Right ventricle myocardium inferior (tissue), 1 donor: ENCODE data around the gene AZIN2. TPM values are rescaled to one million over a fixed set of nuclear protein-coding genes. Genes with fewer than 3 reads are reported as not detected.

Experiments used
- ATAC-seq: fragments of 200-7000 bp; cut with Tn5 transposase; one replicate; pipeline ENCODE4 v1.9.1; 2020; ENCODE audit warnings: mild to moderate bottlenecking, moderate library complexity
- DNase-seq: peaks from one replicate; pipeline ENCODE4 v3.0.0; 2021; ENCODE audit errors: missing footprints
- intact Hi-C: fragments of 100-400 bp; cut with DNase I; formaldehyde crosslinking; loops from one replicate; pipeline ENCODE4 v1.11.0; 2022
- total RNA-seq: library from RNA; stranded (reverse); fragmentation: NEBNext Ultra II Directional; extraction: Animal tissue kit (Norgen Biotek cat#: 25700); gene quantifications from one replicate; pipeline ENCODE4 v1.2.1, GENCODE V29; 2021
- donor health status: DM: no; HTN: yes; CAD: no; lungs with severe emphysema.

AZIN2 gene
- total RNA-seq, 1 donor from 2014 or later = 2.1 TPM

DNA sequence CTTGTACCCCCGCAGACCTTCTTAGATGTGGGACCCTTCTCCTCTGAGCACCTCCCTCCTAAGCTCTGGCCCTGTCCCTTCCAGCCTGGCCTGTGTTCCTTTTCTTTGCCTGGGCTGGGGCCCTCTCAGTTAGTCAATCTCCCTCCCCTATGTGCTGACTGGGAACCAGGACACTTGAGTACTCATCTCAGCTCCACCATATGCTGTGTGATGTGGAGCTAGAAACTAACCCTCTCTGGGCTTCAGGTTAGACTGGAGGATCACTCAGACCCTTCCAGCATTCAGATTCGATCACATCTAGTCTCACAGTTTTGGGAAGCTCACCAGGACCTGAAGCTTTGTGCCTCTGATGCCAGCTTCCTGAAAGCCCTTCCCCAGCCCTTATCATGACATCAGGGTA, 60.3 kb downstream of the AZIN2 start:
- no peak for DNase-seq
- ATAC-seq = no peak
- intact Hi-C loops = no loop called here

- DNase-seq (no peak), ATAC-seq (no peak)
- intact Hi-C loops = no loop called here
These were observed 60.8 kb downstream of the AZIN2 start for GRCh38 chr1:33141781-33142180.

DNA sequence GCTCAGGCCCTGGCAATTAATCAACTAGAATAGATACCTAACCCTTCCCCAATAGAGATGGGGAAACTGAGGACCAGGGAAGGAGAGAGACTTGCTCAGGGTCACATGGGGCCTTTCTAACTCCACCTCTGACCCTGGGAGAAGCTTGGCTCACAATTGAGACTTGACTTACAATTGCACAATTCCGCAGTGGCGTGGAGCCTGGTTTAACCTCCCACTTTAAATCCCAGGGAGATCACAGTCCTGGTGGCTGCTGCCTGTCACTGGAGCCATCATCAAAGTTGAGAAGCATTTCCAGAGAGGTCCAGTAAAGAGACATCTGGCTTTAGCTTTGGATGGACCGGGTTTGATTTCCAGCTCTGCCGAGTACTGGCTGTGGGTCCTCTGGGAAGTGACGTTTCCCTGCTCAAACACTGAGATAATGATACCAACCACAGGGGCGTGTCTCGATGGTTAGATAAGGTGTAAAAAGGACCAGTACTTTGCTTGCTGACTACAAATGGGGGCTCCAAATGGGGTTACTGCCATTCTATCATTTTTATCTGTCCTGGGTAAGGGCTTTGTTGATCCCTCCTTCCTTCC, 61.6 kb downstream of the AZIN2 start:
- ATAC-seq (peak; percentile 72), DNase-seq (no peak)

DNA sequence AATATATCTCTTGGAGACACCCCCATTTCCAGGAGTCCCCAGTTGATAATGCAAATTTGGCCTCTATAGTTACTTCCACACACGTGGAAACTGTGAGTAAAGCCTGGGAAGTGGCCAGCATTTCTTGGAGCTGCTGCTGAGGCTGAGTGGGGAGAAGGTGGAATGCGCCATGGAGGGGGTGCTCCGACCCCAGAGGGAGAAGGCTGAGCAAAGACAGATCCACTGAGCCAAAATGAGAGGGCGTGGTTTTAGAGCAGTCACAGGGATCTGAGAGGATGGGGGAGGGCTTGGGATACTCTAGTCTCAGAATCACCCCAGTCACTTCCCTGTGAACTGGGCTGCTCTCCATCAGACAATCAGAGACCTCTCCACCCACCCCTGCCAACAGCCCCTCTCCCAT, 62.2 kb downstream of the AZIN2 start:
- no peak for DNase-seq
- intact Hi-C loops = no loop called here

More for the DNA sequence above, 61.6 kb downstream of the AZIN2 start:
- intact Hi-C loops = no loop called here

GRCh38 chr1:33143698-33144097, 62.7 kb downstream of the AZIN2 start:
- intact Hi-C loops = no loop called here
- no peak for ATAC-seq
- DNase-seq = no peak

More for the DNA sequence above, 62.2 kb downstream of the AZIN2 start:
- peak; percentile 61 for ATAC-seq

GRCh38 chr1:33146003-33146402, 65.0 kb downstream of the AZIN2 start:
- DNase-seq = no peak
- intact Hi-C loops = no loop called here
- ATAC-seq = no peak

DNA sequence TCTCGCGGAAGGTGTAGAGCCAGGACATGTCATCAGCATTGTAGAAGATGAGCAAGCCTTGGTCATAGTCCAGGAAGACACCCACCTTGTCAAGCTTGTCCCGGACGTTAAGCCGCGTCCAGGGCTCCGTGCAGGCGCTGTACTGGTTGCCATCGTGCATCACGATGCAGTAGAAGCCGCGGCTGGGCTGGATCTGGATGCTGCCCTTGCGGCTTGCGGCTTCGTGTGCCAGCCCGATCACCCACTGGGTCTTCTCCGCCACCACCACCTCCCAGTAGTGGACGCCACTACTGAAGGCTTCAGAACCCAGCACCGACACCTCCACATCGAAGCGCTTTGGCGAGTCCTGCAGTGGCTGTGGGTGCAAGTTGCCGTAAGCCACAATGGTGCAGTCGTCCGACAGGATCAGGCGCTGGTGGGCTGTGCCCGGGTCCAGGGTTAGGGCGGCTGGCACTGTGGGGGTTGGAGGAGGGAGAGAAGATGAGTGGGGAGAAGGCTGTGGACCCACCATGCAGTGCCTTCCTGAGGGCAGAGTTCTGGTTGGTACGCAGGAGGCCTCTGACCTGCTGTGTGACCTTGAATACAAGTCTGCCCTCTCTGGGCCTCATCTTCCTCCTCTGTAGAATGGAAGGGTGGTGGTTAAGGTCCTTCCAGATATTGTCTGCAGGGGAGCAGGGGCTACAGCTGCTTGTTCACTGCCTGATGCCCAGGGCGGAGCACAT, 66.5 kb downstream of the AZIN2 start:
- DNase-seq (no peak), ATAC-seq (no peak)
- intact Hi-C loops = no loop called here

GRCh38 chr1:33147997-33148314, 67.0 kb downstream of the AZIN2 start:
- no peak for ATAC-seq
- DNase-seq = no peak
- intact Hi-C loops = no loop called here

DNA sequence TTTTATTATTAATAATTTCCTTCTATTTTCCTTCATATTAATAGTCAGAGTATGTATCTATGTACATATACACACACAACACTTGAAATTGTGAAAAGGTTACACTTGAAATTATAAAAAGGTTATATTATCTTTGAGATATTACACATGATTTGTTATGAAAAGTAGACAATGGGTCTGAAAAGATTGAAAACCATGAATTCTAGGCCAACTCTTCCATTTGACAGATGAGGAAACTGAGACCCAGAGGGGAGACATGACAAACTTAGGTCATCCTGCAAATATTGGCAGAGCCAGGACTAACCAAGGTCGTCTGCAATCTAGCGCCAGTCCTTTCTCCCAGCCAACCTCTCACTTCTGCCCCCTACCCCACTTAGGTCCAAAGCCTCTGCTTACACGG, 67.7 kb downstream of the AZIN2 start:
- intact Hi-C loops = no loop called here

DNA sequence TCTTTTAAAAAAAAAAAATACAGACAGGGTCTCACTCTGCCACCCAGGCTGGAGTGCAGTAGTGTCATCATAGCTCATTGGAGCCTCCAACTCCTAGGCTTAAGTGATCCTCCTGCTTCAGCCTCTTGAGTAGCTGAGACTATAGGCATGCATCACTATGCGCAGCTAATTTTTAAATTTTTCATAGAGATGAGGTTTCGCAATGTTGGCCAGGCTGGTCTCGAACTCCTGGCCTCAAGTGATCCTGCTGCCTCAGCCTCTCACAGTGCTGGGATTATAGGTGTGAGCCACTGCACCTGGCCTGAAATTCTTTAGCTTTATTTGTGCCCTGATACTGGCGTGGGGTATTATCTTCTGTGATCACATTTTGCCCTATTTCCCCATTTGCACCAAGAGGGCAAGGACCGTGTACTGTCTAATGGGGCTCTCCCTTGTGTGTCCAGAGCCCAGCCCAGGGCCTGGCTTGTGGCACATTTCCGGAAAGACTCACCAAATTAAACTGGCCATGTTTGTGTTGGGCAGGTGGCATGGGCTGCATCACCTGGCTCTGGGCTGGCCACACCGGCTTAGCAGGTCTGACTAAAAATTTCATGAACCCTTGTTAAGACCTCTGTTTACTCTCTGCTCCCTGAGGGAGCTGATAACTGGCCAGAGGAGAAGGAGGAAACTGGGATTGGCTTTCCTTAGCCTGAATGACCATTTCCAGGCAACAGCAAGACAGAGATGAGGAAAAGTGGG, 68.7 kb downstream of the AZIN2 start:
- intact Hi-C loops = loop anchor here (10.0 kb wide), 1 partner anchor 105 kb away; the partner anchor contains the start of gene ZNF362
- ATAC-seq (no peak), DNase-seq (no peak)

More for the DNA sequence above, 67.7 kb downstream of the AZIN2 start:
- ATAC-seq = no peak
- no peak for DNase-seq

DNA sequence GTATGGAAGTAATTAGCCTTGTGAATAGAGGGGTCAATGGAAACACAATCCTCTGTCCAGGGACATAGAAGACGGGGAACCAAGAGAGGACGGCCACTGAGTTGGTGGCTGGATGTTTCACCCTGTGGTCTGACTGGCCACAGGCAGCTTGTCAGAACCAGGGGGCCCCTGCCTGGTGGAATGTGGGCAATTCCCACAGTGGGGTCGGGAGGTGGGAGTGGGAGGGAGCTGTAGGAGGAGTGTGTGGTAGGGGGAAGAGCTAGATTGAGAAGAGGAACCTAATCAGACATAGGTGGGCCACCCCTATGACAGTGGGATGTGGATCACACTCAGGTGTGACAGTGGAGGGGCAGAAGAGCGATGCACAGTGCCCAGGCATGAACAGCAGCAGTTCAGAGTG, 69.6 kb downstream of the AZIN2 start:
- intact Hi-C loops = loop anchor here (10.0 kb wide), 1 partner anchor 104 kb away; the partner anchor contains the start of gene ZNF362
- no peak for ATAC-seq
- no peak for DNase-seq

- ATAC-seq (no peak), DNase-seq (no peak)
- intact Hi-C loops = loop anchor here (10.0 kb wide), 1 partner anchor 104 kb away; the partner anchor contains the start of gene ZNF362
These were observed 70.2 kb downstream of the AZIN2 start for GRCh38 chr1:33151116-33151515.

DNA sequence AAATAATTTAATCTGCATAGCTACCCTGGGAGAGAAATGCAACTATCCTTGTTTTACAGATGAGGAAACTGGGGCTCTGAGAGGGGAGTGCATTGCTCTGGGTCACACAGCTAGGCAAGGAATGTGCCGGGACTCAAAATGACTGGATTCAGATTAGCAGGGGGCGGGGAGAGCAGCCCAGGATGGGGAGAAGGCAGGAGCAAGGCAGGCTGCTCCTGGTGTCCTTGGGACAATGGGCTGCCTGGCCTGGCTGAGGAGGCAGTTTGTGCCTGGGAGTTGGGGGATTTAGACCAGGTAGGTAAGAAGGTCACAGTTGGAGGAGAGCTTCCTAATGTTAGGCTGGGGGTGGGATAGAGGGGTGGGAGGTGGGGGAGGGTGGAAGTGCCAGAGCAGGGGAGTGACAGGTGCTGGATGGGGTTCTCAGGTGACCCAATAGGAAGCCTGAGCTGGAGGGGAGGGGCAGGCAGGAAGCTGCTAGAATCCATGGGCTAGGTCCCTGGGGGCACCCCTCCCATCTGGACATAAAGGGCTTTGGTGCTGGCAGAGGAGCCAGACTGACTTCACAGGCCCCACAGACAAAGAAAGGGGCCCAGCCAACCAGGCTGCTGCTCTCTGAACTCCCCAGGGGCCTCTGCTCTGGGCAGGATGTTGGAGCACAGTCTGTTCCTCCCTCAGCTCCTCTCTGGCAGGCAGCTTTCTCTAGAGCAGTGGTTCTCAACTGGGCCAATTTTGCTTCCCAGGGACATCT, 71.9 kb downstream of the AZIN2 start:
- peak; percentile 94 for DNase-seq
- ATAC-seq = peak; percentile 96
- intact Hi-C loops = loop anchor here (2.0 to 10.0 kb wide), 2 partner anchors 26 to 102 kb away; partner anchors contain the start of gene ZNF362

- intact Hi-C loops = loop anchor here (2.0 to 10.0 kb wide), 2 partner anchors 27 to 101 kb away; partner anchors contain the start of gene ZNF362
- ATAC-seq (no peak), DNase-seq (no peak)
These were observed 72.7 kb downstream of the AZIN2 start for GRCh38 chr1:33153650-33154049.

DNA sequence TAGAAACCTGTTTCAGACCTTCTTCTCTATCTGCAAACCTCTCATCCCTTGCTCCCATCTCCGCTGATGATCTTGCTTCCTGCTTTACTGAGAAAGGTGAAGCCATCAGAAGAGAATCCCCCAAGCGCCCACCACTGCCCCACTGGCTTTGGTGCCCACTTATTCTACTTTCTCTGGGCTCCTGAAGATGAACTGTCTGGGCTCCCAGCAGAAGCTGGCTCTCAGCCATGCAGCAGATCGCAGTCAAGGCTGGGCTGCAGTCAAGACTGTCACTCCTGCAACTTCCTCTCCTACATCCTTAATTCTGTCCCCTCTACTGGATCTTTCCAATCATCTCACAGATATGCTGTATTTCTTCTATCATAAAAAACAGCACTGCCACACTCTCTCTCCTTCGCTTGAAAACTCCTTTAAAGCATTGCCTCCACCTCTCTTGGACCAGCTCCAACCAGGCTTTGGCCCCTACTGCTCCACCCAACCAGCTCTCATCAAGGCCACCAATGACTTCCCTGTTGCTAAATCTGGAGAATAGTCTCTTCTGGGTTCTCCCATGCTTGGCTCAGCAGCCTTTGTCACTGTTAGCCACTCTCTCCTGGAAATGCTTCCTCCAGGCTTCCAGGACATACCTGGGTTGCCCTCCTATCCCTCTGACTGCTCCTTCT, 75.1 kb downstream of the AZIN2 start:
- ATAC-seq (no peak), DNase-seq (no peak)
- intact Hi-C loops = loop anchor here (10.0 kb wide), 1 partner anchor 99 kb away; the partner anchor contains the start of gene ZNF362

- intact Hi-C loops = loop anchor here (10.0 kb wide), 1 partner anchor 98 kb away; the partner anchor contains the start of gene ZNF362
- no peak for DNase-seq
These were observed 76.2 kb downstream of the AZIN2 start for GRCh38 chr1:33157131-33157530.

GRCh38 chr1:33158366-33158765, 77.4 kb downstream of the AZIN2 start:
- DNase-seq (no peak), ATAC-seq (no peak)
- intact Hi-C loops = loop anchor here (10.0 kb wide), 1 partner anchor 96 kb away; the partner anchor contains the start of gene ZNF362

More at GRCh38 chr1:33157131-33157530, 76.2 kb downstream of the AZIN2 start:
- ATAC-seq = no peak

DNA sequence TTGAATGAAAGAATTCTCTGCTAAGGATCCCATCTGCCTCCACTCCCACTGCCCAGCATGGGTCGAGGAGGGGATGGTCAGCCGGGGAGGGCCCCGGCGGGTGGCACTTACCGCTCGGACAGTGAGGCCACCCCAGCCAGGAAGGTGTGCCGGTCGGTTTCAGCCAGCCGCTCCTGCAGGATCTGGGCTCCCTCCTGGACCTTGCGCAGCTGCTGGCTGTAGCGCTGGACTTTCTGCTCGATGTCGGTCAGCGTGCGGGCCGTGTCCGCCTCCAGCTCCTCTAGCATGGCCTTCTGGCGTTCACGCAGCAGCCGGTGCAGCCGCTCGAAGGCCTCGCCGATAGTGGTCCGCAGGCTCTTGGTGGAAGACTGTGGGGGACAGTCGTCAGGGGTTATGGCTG, 78.6 kb downstream of the AZIN2 start:
- ATAC-seq = no peak
- DNase-seq = no peak
- intact Hi-C loops = loop anchor here (10.0 kb wide), 1 partner anchor 95 kb away; the partner anchor contains the start of gene ZNF362
